Activated CD8-positive, alpha-beta T cell treated with anti-CD3 and anti-CD28 coated beads for 36 hours (primary cell): ENCODE results near the gene RBM47. TPM values are rescaled to one million over a fixed set of nuclear protein-coding genes. Genes with fewer than 3 reads are reported as not detected.

ENCODE experiments used
- ATAC-seq: fragments of 200-7000 bp; cut with Tn5 transposase; one replicate; pipeline ENCODE4 v1.10.0; 2021; ENCODE audit warnings: mild to moderate bottlenecking, moderate library complexity
- CTCF ChIA-PET: fragments of 350-600 bp; sonication (Branson Sonifier 250); formaldehyde crosslinking; loops from one replicate; lab custom pipeline; 2021; ENCODE audit warnings: antibody characterized with exemption; lab: Charles Lee
- POLR2A ChIA-PET: fragments of 350-600 bp; sonication (Branson Sonifier 250); formaldehyde crosslinking; loops from one replicate; lab custom pipeline; 2021; ENCODE audit warnings: antibody characterized with exemption; lab: Charles Lee
- DNase-seq: peaks from one replicate; pipeline ENCODE4 v3.0.0-alpha.2; 2020
- H3K27ac Mint-ChIP-seq: one replicate; pipeline ENCODE4 v1.8.0; 2021; ENCODE audit warnings: mild to moderate bottlenecking, mixed read lengths
- H3K27me3 Mint-ChIP-seq: one replicate; pipeline ENCODE4 v1.8.0; 2021; ENCODE audit warnings: mixed read lengths
- H3K36me3 Mint-ChIP-seq: one replicate; pipeline ENCODE4 v1.8.0; 2021; ENCODE audit warnings: low read depth, mixed read lengths
- H3K4me1 Mint-ChIP-seq: one replicate; pipeline ENCODE4 v1.8.0; 2021; ENCODE audit warnings: low read depth, mixed read lengths
- H3K4me3 Mint-ChIP-seq: one replicate; pipeline ENCODE4 v1.8.0; 2021; ENCODE audit warnings: mild to moderate bottlenecking, moderate library complexity, mixed read lengths
- H3K9me3 Mint-ChIP-seq: one replicate; pipeline ENCODE4 v1.8.0; 2021; ENCODE audit warnings: mixed read lengths
- intact Hi-C: fragments of 100-400 bp; cut with micrococcal nuclease; formaldehyde crosslinking; loops from one replicate; pipeline ENCODE4 v1.10.0; 2022
- total RNA-seq, 2 experiments: library from RNA; stranded (reverse); gene quantifications; one replicate each; pipeline ENCODE4 v1.2.3, GENCODE V29; 2021
- TF ChIP-seq, protein P1 (sequence below): fragments of 200-600 bp; IDR thresholded peaks from one replicate; pipeline ENCODE4 v1.8.0; 2022; ENCODE audit warnings: antibody characterized with exemption, mild to moderate bottlenecking

The RBM47 gene
- total RNA-seq, 2 experiments from 2014 or later: 0.13 to 0.74 TPM

DNA sequence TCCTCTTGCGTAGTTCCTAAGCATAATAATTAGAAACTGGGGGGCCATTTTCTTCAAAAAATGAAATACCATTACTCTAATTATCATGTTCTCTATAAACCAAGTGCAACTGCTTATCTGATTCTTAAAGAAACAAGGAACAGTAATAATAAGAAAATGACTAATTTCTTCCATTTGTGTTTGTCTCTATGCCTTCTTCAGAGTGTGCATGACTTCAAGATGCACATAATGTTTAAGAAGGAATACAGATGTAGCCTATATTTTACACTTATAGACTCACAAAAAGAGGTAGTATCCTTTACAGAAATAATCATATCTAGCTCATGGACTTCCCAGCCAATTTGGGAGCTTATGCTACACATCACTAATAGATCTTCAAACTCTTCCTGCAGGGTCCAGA, 162.9 kb downstream of the RBM47 start:
- TF ChIP-seq, protein P1, sequence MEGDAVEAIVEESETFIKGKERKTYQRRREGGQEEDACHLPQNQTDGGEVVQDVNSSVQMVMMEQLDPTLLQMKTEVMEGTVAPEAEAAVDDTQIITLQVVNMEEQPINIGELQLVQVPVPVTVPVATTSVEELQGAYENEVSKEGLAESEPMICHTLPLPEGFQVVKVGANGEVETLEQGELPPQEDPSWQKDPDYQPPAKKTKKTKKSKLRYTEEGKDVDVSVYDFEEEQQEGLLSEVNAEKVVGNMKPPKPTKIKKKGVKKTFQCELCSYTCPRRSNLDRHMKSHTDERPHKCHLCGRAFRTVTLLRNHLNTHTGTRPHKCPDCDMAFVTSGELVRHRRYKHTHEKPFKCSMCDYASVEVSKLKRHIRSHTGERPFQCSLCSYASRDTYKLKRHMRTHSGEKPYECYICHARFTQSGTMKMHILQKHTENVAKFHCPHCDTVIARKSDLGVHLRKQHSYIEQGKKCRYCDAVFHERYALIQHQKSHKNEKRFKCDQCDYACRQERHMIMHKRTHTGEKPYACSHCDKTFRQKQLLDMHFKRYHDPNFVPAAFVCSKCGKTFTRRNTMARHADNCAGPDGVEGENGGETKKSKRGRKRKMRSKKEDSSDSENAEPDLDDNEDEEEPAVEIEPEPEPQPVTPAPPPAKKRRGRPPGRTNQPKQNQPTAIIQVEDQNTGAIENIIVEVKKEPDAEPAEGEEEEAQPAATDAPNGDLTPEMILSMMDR: no peak
- Mint-ChIP-seq H3K4me3 (no peak overlapping the region), H3K9me3 (peaks cover 1% of the 10 kb centered on the region), H3K4me1 (peaks cover 13% of the 10 kb centered on the region), H3K27me3 (peaks cover 2% of the 10 kb centered on the region), H3K27ac (no peak overlapping the region), H3K36me3 (no peaks in the 10 kb centered on the region)
- DNase-seq (no peak), ATAC-seq (peak; percentile 72)
- ChIA-PET POLR2A (interaction anchor here (0.6 kb wide), 1 partner anchor 260 kb away, joined by 3 read pairs; no protein-coding TSS in a partner anchor), CTCF (interaction anchor here (1.0 kb wide), 1 partner anchor 375 kb away, joined by 3 read pairs; no protein-coding TSS in a partner anchor)
- intact Hi-C loops: no loop called here

DNA sequence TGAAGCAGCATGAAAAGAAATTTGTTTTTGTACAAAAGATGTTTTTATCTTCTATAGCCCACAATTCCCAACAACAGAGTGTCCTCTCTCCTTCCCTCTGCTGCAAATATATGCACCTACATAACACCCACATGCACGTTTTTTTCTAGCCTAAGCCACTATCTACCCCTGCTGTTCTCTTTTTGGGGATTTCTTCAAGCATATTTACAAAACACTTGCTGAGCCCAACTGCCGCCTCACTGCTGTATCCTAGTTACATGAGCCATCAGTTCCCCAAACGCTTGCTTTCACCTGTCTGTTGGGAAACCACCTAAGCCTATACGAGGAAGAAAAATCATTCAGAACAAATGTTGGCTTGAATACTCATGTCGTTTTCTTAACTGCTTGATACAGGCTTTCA, 167.3 kb downstream of the RBM47 start:
- H3K4me3 Mint-ChIP-seq: no peak overlapping the region
- ATAC-seq (no peak), DNase-seq (peak; percentile 6)
- ChIA-PET CTCF (interaction anchor here (0.8 kb wide), 1 partner anchor 13 kb away, joined by 3 read pairs; no protein-coding TSS in a partner anchor), POLR2A (no interaction called here)
- intact Hi-C loops: no loop called here
- no peaks in the 10 kb centered on the region for H3K36me3 Mint-ChIP-seq
- peaks cover 2% of the 10 kb centered on the region for H3K27me3 Mint-ChIP-seq
- TF ChIP-seq, protein P1: no peak
- no peak overlapping the region for H3K27ac Mint-ChIP-seq
- peaks cover 13% of the 10 kb centered on the region for H3K4me1 Mint-ChIP-seq
- H3K9me3 Mint-ChIP-seq: peaks cover 1% of the 10 kb centered on the region

DNA sequence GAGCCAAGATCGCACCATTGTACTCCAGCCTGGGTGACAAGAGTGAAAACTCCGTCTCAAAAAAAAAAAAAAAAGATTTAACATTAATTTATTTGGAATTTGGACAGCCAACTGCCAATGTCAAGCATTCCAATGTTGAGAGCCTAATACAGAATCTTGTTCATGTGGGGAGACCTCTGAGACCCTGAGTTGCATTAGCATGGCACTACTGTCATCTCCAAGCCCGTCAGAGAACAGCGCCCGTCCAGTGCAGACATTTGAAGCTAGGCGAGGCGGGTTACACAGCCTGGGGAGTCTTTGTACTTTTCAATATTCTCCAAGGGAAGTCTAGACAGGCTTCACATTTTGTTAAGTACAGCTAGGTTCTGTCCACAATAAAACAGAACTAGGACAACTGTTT, 167.8 kb downstream of the RBM47 start:
- Mint-ChIP-seq H3K27ac (no peak overlapping the region), H3K4me1 (peaks cover 11% of the 10 kb centered on the region), H3K36me3 (no peaks in the 10 kb centered on the region), H3K27me3 (peaks cover 2% of the 10 kb centered on the region), H3K4me3 (no peak overlapping the region), H3K9me3 (peaks cover 1% of the 10 kb centered on the region)
- ChIA-PET CTCF (no interaction called here), POLR2A (no interaction called here)
- TF ChIP-seq, protein P1: no peak
- intact Hi-C loops: no loop called here
- DNase-seq: no peak
- no peak for ATAC-seq

DNA sequence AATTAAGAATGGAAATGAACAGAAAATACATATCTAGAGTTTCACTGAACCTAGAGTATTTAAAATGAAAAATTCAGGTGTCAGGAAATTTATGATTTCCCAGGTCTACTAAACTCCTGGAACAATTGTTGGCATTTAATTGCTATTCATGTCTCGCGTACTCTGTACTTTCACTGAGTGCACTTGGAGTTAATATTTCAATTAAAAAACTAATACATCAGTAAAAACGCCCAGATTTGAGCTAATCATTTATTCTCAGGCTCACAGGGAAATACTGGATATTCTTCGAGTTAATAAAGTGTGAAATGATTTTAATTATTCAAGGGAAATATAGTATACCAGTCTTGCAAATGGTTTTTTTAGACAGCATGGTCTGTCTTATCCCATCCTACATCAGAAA, 168.6 kb downstream of the RBM47 start:
- Mint-ChIP-seq H3K27ac (no peak overlapping the region), H3K4me1 (peaks cover 4% of the 10 kb centered on the region), H3K9me3 (peaks cover 1% of the 10 kb centered on the region), H3K4me3 (no peak overlapping the region), H3K36me3 (no peaks in the 10 kb centered on the region), H3K27me3 (peaks cover 2% of the 10 kb centered on the region)
- POLR2A ChIA-PET: no interaction called here
- CTCF ChIA-PET: no interaction called here
- ATAC-seq: no peak
- no peak for DNase-seq
- TF ChIP-seq, protein P1: no peak
- intact Hi-C loops: no loop called here

DNA sequence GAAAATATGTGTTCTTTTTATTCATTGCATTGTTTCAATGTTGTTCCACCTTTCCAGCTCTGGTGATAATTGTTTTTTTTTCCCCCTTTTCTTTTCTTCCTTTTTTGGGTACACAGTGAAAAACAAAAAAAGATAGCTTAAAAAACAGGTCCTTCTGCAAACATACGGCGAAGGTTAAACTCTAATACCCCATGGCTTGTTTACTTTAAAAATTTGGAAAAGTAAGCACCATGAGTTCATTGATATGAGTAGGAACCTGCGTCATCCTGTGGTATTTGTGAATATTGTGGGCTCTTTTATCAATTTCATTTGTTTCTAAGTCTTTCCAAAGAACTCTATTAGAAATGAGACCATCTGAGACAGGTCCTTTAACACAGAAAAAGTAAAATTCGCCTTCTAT, 171.0 kb downstream of the RBM47 start:
- H3K36me3 Mint-ChIP-seq: no peaks in the 10 kb centered on the region
- no peaks in the 10 kb centered on the region for H3K9me3 Mint-ChIP-seq
- intact Hi-C loops: no loop called here
- DNase-seq (no peak), ATAC-seq (no peak)
- H3K4me1 Mint-ChIP-seq: peaks cover 4% of the 10 kb centered on the region
- H3K27me3 Mint-ChIP-seq: peaks cover 2% of the 10 kb centered on the region
- TF ChIP-seq, protein P1: no peak
- POLR2A ChIA-PET: interaction anchor here (0.7 kb wide), 1 partner anchor 1093 kb away, joined by 3 read pairs; no protein-coding TSS in a partner anchor
- CTCF ChIA-PET: interaction anchor here (0.9 to 1.1 kb wide), 2 partner anchors 16 to 18 kb away, joined by 3 read pairs; no protein-coding TSS in a partner anchor
- no peak overlapping the region for H3K4me3 Mint-ChIP-seq
- H3K27ac Mint-ChIP-seq: no peak overlapping the region
